Stomach smooth muscle (tissue), 2 donors: Measurements from ENCODE around the gene NAV3.

Experiments
- H3K27ac ChIP-seq: one replicate; pipeline ENCODE4 v1.7.0; 2013; ENCODE audit warnings: mild to moderate bottlenecking, low read length, inconsistent platforms
- H3K27me3 ChIP-seq, 2 donors: one replicate each; pipeline ENCODE4 v1.7.0; 2013; ENCODE audit warnings: low read length in 2 of 2; ENCODE audit not compliant: insufficient read depth in 2 of 2, control insufficient read depth in 1 of 2
- H3K36me3 ChIP-seq, 2 donors: one replicate each; pipeline ENCODE4 v1.7.0; 2013; ENCODE audit warnings: low read length in 2 of 2; ENCODE audit not compliant: control insufficient read depth in 2 of 2, insufficient read depth in 2 of 2
- H3K4me1 ChIP-seq: one replicate; pipeline ENCODE4 v1.7.0; 2013; ENCODE audit warnings: low read length; ENCODE audit not compliant: control insufficient read depth, insufficient read depth
- H3K4me3 ChIP-seq, 2 donors: one replicate each; pipeline ENCODE4 v1.7.0; 2013; ENCODE audit warnings: low read length in 2 of 2
- H3K9ac ChIP-seq, 2 donors: one replicate each; pipeline ENCODE4 v1.7.0; 2013; ENCODE audit warnings: low read length in 2 of 2, mild to moderate bottlenecking in 1 of 2
- H3K9me3 ChIP-seq, 2 donors: one replicate each; pipeline ENCODE4 v1.7.0; 2013; ENCODE audit warnings: low read length in 2 of 2; ENCODE audit not compliant: control insufficient read depth in 2 of 2
- donor health status: healthy.
- donor health status: Pancreatic carcinoma.

Gene NAV3

DNA sequence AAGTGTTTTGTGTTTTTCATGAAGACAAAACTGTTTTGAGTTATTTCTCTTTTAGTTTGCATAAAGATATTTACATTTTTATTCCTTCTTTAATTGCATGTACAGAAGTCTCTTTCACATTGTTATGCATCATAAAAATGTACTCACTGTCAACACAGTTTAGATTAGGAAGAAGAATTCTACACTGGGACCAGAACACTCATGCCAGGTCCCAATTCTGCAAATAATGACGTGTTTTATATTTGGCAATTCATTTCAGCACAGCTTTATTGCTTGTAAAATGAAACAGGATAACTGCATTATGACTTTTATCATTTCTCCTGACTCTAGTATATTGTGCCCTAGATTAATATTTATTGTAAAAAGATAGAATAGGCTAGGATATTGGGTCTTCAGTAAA lies 369.2 kb downstream of the NAV3 start:
- Histone ChIP-seq H3K4me1 (no peaks in the 10 kb centered on the region), H3K36me3 (no peaks in the 10 kb centered on the region), H3K9ac (no peak overlapping the region), H3K9me3 (no peaks in the 10 kb centered on the region), H3K27me3 (no peaks in the 10 kb centered on the region), H3K4me3 (no peak overlapping the region), H3K27ac (no peak overlapping the region)

DNA sequence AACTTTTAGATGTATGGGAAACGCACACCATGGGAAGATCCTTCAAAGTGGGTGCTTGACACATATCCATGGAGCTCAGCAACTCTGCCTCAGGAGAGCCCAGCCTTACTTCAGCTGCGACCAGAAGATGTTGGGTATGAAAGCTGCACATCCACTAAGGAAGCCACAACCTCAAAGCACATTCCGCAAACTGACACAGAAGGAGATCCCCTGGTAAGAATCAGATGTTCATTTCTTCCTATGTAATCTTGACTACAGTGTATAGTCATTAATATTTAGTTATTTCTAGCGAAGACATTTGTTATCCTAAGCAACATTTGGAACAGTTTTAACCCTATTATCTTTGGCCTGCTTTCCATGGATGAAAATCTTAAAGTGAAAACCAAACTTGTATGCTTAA lies 374.2 kb downstream of the NAV3 start:
- H3K9me3 ChIP-seq, result no peaks in the 10 kb centered on the region
- H3K36me3 ChIP-seq, result no peaks in the 10 kb centered on the region
- no peak overlapping the region for H3K9ac ChIP-seq
- no peak overlapping the region for H3K4me3 ChIP-seq
- no peak overlapping the region for H3K27ac ChIP-seq
- no peaks in the 10 kb centered on the region for H3K4me1 ChIP-seq
- H3K27me3 ChIP-seq, result no peaks in the 10 kb centered on the region

DNA sequence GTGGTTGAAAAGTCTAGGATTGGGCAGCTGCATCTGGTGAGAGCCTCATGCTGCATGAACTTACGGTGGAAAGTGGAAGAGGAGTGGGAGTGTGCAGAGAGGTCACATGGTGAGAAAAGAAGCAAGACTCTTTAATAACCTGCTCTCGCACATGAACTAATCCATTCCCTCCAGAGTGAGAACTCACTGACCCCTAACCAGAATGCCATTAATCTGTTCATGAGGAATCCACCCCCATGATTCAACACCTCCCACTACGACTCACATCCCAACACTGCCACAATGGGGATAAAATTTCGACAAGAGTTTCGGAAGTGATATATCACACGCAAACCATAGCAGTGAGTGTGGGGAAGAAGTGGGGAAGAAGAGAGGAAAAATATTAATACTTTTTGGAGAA lies 377.4 kb downstream of the NAV3 start:
- H3K27me3 ChIP-seq, result no peaks in the 10 kb centered on the region
- no peaks in the 10 kb centered on the region for H3K9me3 ChIP-seq
- no peak overlapping the region for H3K9ac ChIP-seq
- no peak overlapping the region for H3K4me3 ChIP-seq
- no peak overlapping the region for H3K27ac ChIP-seq
- no peaks in the 10 kb centered on the region for H3K36me3 ChIP-seq
- H3K4me1 ChIP-seq, result no peaks in the 10 kb centered on the region

DNA sequence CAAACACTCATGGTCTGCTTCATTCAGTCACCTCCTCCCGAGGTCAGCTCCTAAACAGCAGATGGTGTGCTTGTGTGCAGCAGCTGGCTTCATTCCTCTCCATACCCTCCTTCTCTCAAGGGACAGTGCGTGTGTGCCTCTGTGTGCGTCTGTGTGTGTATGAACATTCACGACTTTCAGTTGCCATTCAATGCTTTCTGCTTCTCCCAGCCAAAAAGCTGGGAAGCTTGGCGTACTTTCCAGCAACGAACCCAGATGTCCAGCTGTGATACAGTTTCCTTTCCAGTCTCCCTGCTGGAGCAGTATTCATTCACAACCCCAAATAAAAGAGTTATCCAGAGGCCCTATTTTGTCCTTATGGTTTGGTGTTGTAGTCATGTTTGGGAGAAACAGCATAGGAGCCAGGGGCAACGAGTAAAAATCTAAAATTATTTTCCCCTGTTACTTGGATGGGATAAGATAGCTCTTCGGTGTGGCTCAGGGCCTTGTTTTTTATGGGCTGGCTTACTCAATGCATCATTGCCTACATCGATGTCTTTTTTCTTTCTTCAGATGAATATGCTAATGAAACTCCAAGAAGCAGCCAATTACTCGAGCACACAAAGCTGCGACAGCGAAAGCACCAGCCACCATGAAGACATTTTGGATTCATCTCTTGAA lies 379.3 kb downstream of the NAV3 start:
- Histone ChIP-seq H3K4me3 (no peak overlapping the region), H3K9me3 (no peaks in the 10 kb centered on the region), H3K36me3 (no peaks in the 10 kb centered on the region), H3K27me3 (no peaks in the 10 kb centered on the region), H3K27ac (no peak overlapping the region), H3K4me1 (no peaks in the 10 kb centered on the region), H3K9ac (no peak overlapping the region)

- Histone ChIP-seq H3K9ac (no peak overlapping the region), H3K27ac (no peak overlapping the region), H3K9me3 (no peaks in the 10 kb centered on the region), H3K36me3 (no peaks in the 10 kb centered on the region), H3K27me3 (no peaks in the 10 kb centered on the region), H3K4me3 (no peak overlapping the region), H3K4me1 (no peaks in the 10 kb centered on the region)
Observed at GRCh38 chr12:78210506-78210860, 379.8 kb downstream of the NAV3 start.

- Histone ChIP-seq H3K9ac (no peak overlapping the region), H3K4me3 (no peak overlapping the region), H3K27ac (no peak overlapping the region), H3K9me3 (no peaks in the 10 kb centered on the region), H3K27me3 (no peaks in the 10 kb centered on the region), H3K36me3 (no peaks in the 10 kb centered on the region), H3K4me1 (no peaks in the 10 kb centered on the region)
Observed at GRCh38 chr12:78210894-78211302, 380.2 kb downstream of the NAV3 start.

DNA sequence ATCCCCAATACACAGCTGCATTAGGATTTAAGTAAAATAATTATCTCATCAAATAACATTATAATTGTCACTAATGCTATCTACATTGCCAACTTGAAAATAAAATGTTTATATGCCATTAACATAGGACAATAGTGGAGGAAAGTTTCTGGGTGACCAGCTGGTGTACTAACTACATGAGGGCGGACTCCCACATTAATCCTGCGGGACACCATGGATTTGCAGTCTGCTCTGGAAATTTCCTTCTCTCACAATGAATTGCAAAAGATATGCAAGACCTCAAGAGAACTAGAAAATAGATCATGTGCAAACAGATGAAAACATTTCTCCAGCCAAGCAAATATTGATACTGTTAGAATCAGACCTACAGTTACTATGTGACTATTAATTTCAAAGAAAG lies 390.1 kb downstream of the NAV3 start:
- Histone ChIP-seq H3K4me1 (no peaks in the 10 kb centered on the region), H3K9ac (no peak overlapping the region), H3K9me3 (no peaks in the 10 kb centered on the region), H3K36me3 (no peaks in the 10 kb centered on the region), H3K4me3 (no peak overlapping the region), H3K27me3 (no peaks in the 10 kb centered on the region), H3K27ac (no peak overlapping the region)

- Histone ChIP-seq H3K4me3 (no peak overlapping the region), H3K27ac (no peak overlapping the region), H3K9me3 (no peaks in the 10 kb centered on the region), H3K9ac (no peak overlapping the region), H3K27me3 (no peaks in the 10 kb centered on the region), H3K36me3 (no peaks in the 10 kb centered on the region), H3K4me1 (no peaks in the 10 kb centered on the region)
Observed at GRCh38 chr12:78224154-78224553, 393.5 kb downstream of the NAV3 start.

- Histone ChIP-seq H3K4me3 (no peak overlapping the region), H3K27me3 (no peaks in the 10 kb centered on the region), H3K4me1 (no peaks in the 10 kb centered on the region), H3K9me3 (no peaks in the 10 kb centered on the region), H3K9ac (no peak overlapping the region), H3K27ac (no peak overlapping the region), H3K36me3 (no peaks in the 10 kb centered on the region)
Observed at GRCh38 chr12:78226763-78227162, 396.1 kb downstream of the NAV3 start.

- Histone ChIP-seq H3K36me3 (no peaks in the 10 kb centered on the region), H3K9me3 (no peaks in the 10 kb centered on the region), H3K27ac (no peak overlapping the region), H3K27me3 (no peaks in the 10 kb centered on the region), H3K9ac (no peak overlapping the region), H3K4me3 (no peak overlapping the region), H3K4me1 (no peaks in the 10 kb centered on the region)
Observed at GRCh38 chr12:78229591-78230101, 399.0 kb downstream of the NAV3 start.

DNA sequence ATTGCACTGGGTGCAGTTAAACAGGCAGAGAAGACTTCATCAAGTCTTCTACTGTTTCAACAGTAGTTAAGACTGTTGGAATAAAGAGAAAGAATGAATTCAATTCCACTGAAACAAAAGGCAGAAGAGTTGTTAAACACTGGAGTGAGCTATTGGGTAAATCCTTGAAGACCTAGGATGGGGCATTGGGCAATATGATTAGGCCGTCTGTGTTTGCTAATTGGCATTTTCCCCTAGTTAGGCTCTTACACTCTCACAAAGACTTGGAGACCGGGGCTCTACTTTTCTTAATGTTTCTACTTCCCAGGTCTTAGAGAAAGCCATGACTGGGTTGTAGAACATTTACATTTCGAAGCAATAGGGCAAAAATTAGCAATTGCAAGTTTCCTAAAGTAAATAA lies 402.1 kb downstream of the NAV3 start:
- H3K27me3 ChIP-seq, result no peaks in the 10 kb centered on the region
- no peaks in the 10 kb centered on the region for H3K9me3 ChIP-seq
- H3K9ac ChIP-seq, result no peak overlapping the region
- no peak overlapping the region for H3K27ac ChIP-seq
- no peaks in the 10 kb centered on the region for H3K36me3 ChIP-seq
- H3K4me3 ChIP-seq, result no peak overlapping the region
- no peaks in the 10 kb centered on the region for H3K4me1 ChIP-seq
